Activated naive CD4-positive, alpha-beta T cell treated with Interleukin-2 at 50 U/mL for 16 hours (primary cell): ENCODE data around the gene RPL23.
"Not testable (repeated sequence)": the region's sequence is repeated elsewhere in the genome, so short reads cannot be mapped to it uniquely, and the experiment has no call there.

Source experiments
- DNase-seq: peaks from one replicate; pipeline ENCODE4 v3.0.0-alpha.2; 2020

Gene RPL23

GRCh38 chr17:38867179-38867967, 13.9 kb upstream of the RPL23 start:
- DNase-seq = peak; percentile 54

- no peak for DNase-seq
These were observed 11.3 kb upstream of the RPL23 start for GRCh38 chr17:38864636-38865398.

- no peak for DNase-seq
These were observed 7.9 kb upstream of the RPL23 start for GRCh38 chr17:38861399-38861843.

- no peak for DNase-seq
These were observed 3.8 kb upstream of the RPL23 start for GRCh38 chr17:38857271-38857670.

GRCh38 chr17:38855101-38855714, 1.7 kb upstream of the RPL23 start:
- DNase-seq = not testable (repeated sequence)

GRCh38 chr17:38852771-38853291, 690 bp downstream of the RPL23 start:
- peak; percentile 27 for DNase-seq

- no peak for DNase-seq
These were observed 2.1 kb downstream of the RPL23 start for GRCh38 chr17:38851434-38851833.

- DNase-seq = no peak
These were observed 3.1 kb downstream of the RPL23 start for GRCh38 chr17:38850374-38850773.

GRCh38 chr17:38848939-38849605, 4.4 kb downstream of the RPL23 start:
- no peak for DNase-seq

GRCh38 chr17:38848557-38848891, 5.0 kb downstream of the RPL23 start:
- DNase-seq = no peak

GRCh38 chr17:38844261-38844757, 9.2 kb downstream of the RPL23 start:
- no peak for DNase-seq

- DNase-seq = no peak
These were observed 27.7 kb downstream of the RPL23 start for GRCh38 chr17:38825762-38826247.

GRCh38 chr17:38824899-38825761, 28.4 kb downstream of the RPL23 start, which contains the start of gene CWC25:
CWC25 (minus strand) TSS chr17:38825321; CDS start chr17:38825183, 138 bp downstream.
- DNase-seq = peak; percentile 97

GRCh38 chr17:38815576-38816193, 37.8 kb downstream of the RPL23 start:
- DNase-seq = peak; percentile 35

GRCh38 chr17:38809828-38810227, 43.7 kb downstream of the RPL23 start:
- DNase-seq = no peak

- DNase-seq = no peak
These were observed 53.2 kb downstream of the RPL23 start for GRCh38 chr17:38800237-38800760.

GRCh38 chr17:38799501-38800236, 53.9 kb downstream of the RPL23 start, which contains the start of gene PIP4K2B:
PIP4K2B (minus strand) TSS chr17:38799556; CDS start chr17:38799424, 132 bp downstream.
- peak; percentile 86 for DNase-seq

GRCh38 chr17:38798614-38799500, 54.7 kb downstream of the RPL23 start:
- peak; percentile 62 for DNase-seq
